Cardiac fibroblast (primary cell): ENCODE results near the gene CYP2R1.

Experiments used
- DNase-seq, 2 donors: peaks; one replicate each; pipeline versions ENCODE4 v3.0.0 to v3.0.0-alpha.2; 2010; ENCODE audit warnings: low read depth in 2 of 2
- H3K4me3 ChIP-seq, 2 donors: replicated peaks in 1 of 2; 1 replicate in 1 of 2; 2 replicates in 1 of 2; pipeline ENCODE4 v1.5.1; 2011; ENCODE audit warnings: low read depth in 2 of 2, low read length in 2 of 2, mild to moderate bottlenecking in 2 of 2, moderate library complexity in 1 of 2
- TF ChIP-seq, protein P1 (sequence below): IDR thresholded peaks from one replicate; pipeline ENCODE4 v1.5.1; 2011; ENCODE audit warnings: low read depth, mild to moderate bottlenecking, low read length, inconsistent platforms

CYP2R1 gene

DNA sequence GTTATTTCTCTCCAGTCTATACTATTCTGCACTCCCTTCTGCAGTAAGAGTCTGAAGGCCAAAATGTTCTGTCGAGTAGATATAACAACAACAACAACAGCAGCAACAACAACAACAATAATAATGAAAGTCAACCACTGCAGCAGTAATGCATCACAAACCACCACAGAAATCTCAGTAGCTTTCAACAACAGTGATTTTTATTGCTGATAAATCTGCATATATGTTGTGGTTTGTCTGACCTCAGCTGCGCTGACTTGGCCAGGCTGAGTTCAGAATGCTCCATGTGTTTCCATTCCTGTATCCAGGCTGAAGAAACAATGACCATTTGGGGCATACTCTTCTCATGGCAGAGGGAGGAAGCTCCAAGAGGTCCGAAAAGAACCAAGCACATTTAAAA lies 32.3 kb upstream of the CYP2R1 start:
- TF ChIP-seq, protein P1, sequence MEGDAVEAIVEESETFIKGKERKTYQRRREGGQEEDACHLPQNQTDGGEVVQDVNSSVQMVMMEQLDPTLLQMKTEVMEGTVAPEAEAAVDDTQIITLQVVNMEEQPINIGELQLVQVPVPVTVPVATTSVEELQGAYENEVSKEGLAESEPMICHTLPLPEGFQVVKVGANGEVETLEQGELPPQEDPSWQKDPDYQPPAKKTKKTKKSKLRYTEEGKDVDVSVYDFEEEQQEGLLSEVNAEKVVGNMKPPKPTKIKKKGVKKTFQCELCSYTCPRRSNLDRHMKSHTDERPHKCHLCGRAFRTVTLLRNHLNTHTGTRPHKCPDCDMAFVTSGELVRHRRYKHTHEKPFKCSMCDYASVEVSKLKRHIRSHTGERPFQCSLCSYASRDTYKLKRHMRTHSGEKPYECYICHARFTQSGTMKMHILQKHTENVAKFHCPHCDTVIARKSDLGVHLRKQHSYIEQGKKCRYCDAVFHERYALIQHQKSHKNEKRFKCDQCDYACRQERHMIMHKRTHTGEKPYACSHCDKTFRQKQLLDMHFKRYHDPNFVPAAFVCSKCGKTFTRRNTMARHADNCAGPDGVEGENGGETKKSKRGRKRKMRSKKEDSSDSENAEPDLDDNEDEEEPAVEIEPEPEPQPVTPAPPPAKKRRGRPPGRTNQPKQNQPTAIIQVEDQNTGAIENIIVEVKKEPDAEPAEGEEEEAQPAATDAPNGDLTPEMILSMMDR: no peak
- no peak overlapping the region for H3K4me3 ChIP-seq
- DNase-seq: no peak

DNA sequence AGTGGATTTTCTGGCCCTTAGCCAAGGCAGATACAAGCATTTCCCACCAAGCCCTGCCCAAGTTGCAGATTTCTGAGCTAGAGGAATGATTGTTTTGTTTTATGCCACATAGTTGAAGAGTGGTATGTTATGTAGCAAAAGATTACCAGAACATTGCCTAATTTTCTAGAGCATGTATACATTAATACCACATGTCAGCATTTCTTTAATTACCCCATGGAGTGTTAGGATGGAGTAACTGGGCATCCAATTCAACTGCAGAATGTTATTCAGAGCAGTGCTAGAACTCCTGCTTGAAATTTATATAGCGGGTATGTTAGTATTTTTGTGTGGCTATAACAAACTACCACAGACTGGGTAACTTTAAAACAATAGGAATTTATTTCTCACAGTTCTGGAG lies 24.4 kb upstream of the CYP2R1 start:
- no peak for DNase-seq
- TF ChIP-seq, protein P1: no peak
- H3K4me3 ChIP-seq: no peak overlapping the region

DNA sequence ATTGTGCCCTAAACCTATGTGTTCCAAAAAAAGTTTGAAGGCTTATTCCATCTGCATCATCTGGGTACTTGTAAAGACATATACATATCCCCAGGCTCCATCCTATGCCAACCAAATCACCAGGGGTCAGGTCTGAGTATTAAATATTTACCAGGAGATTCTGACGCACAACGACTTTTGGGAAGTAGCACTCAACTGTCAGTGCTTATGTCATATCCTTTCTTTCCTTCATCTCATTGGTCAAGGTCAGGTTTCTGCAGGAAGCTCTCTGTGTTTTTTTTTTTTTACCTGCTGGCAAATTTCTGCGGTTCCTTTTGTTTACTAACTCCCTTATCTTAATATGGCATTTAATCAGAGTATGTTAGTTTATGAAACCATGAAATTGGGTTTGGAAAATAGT lies 22.5 kb upstream of the CYP2R1 start:
- TF ChIP-seq, protein P1: no peak
- DNase-seq: no peak
- H3K4me3 ChIP-seq: no peak overlapping the region

DNA sequence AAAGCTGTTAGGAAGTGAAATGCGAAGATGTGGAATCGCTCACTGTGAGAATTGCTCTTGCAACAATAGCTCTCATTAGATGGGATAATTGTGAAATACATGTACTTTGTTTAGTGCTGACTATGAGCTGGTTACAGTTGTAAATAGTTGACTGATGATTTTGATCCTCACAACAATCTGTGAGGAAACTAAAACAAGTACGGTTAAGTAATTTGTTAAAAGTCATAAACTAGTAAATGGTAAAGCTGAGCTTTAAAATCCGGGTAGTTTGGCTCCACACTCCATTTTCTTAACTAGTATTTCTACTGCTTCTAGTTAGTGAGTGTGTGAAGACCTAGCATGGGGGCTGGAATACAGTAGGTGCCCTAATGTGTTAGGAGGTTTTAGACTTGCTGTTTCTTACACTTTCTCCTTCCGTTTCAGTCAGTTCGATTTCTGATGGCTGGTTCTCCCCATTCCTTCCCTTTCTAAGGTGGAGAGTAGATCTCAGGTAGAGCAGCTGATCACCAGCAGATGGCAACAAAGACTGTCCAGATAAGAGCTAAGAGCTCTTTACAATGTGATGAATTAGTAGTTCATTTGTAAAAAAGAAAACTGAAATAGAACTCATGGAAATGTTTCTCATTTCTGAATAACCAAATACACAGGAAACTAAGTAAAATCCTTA lies 16.3 kb upstream of the CYP2R1 start:
- TF ChIP-seq, protein P1: peak; percentile 66
- peak; percentile 62 to 65 for DNase-seq
- no peak overlapping the region for H3K4me3 ChIP-seq

DNA sequence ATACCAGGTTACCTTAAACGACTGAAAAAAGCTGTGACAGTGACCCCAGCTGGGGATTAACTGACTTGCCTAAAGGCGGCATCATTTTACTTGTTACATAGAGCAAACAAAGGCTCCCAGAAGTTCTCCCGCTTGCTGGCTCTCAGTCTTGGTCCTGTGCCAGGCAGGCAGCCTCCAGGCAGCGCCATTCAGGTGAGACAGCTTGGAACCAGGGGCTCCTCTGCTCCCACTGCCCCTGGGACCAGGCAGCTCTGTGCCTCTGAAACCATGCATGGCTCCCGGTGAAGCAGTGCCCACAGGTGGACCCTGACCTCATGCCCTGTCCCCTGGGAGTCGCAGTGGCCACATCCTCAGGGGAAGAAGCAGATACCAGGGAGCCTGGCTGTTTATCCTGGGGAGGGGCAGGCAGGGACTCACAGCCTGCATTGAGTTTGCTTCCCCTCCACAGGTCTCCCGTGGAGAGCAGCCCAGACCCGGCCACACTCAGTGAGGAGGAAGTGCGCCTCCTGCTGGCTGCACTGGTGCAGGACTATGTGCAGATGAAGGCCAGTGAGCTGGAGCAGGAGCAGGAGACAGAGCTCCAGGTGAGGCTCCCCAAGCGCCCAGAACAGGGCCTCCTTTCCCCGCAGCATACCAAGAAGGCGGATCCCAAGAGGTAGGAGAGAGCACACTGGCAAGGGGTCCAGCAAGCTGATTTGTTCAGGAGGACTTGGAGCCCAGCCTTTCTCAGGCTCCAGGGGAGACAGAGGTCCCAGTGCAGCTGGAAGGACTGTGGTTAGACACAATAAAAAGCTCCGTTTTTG lies 15.6 kb upstream of the CYP2R1 start:
- peak; percentile 56 to 67 for DNase-seq
- TF ChIP-seq, protein P1: peak; percentile 82
- no peak overlapping the region for H3K4me3 ChIP-seq

DNA sequence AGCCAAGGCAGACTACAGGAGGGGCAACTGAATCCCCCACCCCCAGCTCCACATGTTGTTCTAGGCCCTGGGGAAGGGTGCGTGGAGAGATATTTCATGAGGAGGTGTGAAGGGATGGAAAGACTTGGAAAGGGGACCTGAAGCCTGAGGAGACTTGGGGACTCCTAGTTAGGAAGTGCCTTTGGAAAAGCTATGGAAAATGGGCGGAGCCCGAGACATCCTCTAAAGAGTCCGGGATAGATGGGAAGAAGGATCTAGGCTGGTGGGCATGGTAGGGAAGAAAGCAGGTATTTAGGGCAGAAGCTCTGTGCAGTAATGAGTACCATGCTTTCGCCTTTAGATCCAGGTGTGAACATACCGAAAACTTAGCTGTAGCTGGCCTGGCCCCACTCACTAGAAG lies 15.0 kb upstream of the CYP2R1 start:
- no peak for DNase-seq
- H3K4me3 ChIP-seq: no peak overlapping the region
- TF ChIP-seq, protein P1: no peak

DNA sequence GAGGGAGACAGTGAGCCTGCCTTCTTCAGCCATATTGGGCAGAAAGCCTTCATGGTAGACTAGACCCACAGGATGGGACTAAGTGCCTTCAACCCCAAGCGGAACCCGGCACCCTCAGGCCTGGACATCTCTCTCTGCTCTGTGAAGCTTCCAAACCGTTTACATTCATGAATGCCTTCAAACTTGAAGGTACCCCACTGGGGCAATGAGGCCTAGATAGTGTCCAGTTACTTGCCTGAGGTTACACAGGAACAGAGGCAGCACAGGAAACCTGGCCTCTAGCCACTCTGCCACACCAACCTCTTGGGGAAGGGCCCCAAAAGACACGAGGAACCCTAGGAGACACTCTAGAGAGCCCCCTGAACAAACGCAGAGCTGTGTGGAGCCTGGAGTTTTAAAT lies 14.5 kb upstream of the CYP2R1 start:
- DNase-seq: no peak
- H3K4me3 ChIP-seq: no peak overlapping the region
- TF ChIP-seq, protein P1: no peak
